GM23338 (cell line): ENCODE results near the gene PGAM4. TPM values are rescaled to one million over a fixed set of nuclear protein-coding genes. Genes with fewer than 3 reads are reported as not detected.

ENCODE experiments used
- ATAC-seq: fragments of 200-7000 bp; cut with Tn5 transposase; 3 replicates; pipeline ENCODE4 v1.9.1; 2020
- DNase-seq: peaks from one replicate; pipeline ENCODE4 v3.0.0-alpha.2; 2015; ENCODE audit warnings: low spot score
- H2AFZ ChIP-seq: fragments of 200-600 bp; sonication (generic); 2 replicates; pipeline ENCODE4 v1.8.0; 2016; ENCODE audit warnings: antibody characterized with exemption, mild to moderate bottlenecking, moderate library complexity
- H3F3A ChIP-seq: fragments of 200-600 bp; sonication (generic); replicated peaks from 2 replicates; pipeline ENCODE4 v1.8.0; 2017; ENCODE audit warnings: antibody characterized with exemption, mixed run types, low read depth
- H3K27ac ChIP-seq: fragments of 200-600 bp; sonication (generic); 2 replicates; pipeline ENCODE4 v1.6.1; 2016; ENCODE audit warnings: low read depth
- H3K27me3 ChIP-seq: fragments of 200-600 bp; sonication (generic); 2 replicates; pipeline ENCODE4 v1.8.0; 2016; ENCODE audit warnings: mild to moderate bottlenecking, mixed run types, moderate library complexity; ENCODE audit not compliant: insufficient read depth
- H3K36me3 ChIP-seq: fragments of 200-600 bp; sonication (generic); 2 replicates; pipeline ENCODE4 v1.8.0; 2016; ENCODE audit warnings: mild to moderate bottlenecking; ENCODE audit not compliant: insufficient read depth
- H3K4me1 ChIP-seq: fragments of 200-600 bp; sonication (generic); 2 replicates; pipeline ENCODE4 v1.8.0; 2016; ENCODE audit warnings: mild to moderate bottlenecking, moderate library complexity; ENCODE audit not compliant: insufficient read depth
- H3K4me2 ChIP-seq: fragments of 200-600 bp; sonication (generic); 2 replicates; pipeline ENCODE4 v1.7.1; 2017; ENCODE audit warnings: mixed run types
- H3K4me3 ChIP-seq: fragments of 200-600 bp; sonication (generic); 2 replicates; pipeline ENCODE4 v1.6.1; 2016; ENCODE audit warnings: mixed run types
- H3K79me2 ChIP-seq: fragments of 200-600 bp; sonication (generic); replicated peaks from 2 replicates; pipeline ENCODE4 v1.8.0; 2017; ENCODE audit warnings: mild to moderate bottlenecking; ENCODE audit not compliant: insufficient read depth
- H3K9me2 ChIP-seq: fragments of 200-600 bp; sonication (generic); 2 replicates; pipeline ENCODE4 v1.8.0; 2017; ENCODE audit not compliant: insufficient read depth
- H4K20me1 ChIP-seq: fragments of 200-600 bp; sonication (generic); replicated peaks from 2 replicates; pipeline ENCODE4 v1.8.0; 2017; ENCODE audit warnings: mild to moderate bottlenecking; ENCODE audit not compliant: insufficient read depth
- H3K27ac Mint-ChIP-seq: 2 replicates; pipeline ENCODE4 v1.8.0; 2020; ENCODE audit warnings: inconsistent platforms, mild to moderate bottlenecking, moderate library complexity, mixed read lengths
- H3K27me3 Mint-ChIP-seq: 3 replicates; pipeline ENCODE4 v1.8.0; 2022; ENCODE audit warnings: low read depth, mild to moderate bottlenecking, moderate library complexity, mixed read lengths, inconsistent platforms; ENCODE audit not compliant: insufficient read depth, poor library complexity
- H3K36me3 Mint-ChIP-seq: 3 replicates; pipeline ENCODE4 v1.8.0; 2021; ENCODE audit warnings: low read depth, mild to moderate bottlenecking, inconsistent platforms, moderate library complexity, mixed read lengths
- H3K4me1 Mint-ChIP-seq: 3 replicates; pipeline ENCODE4 v1.8.0; 2020; ENCODE audit warnings: mild to moderate bottlenecking, inconsistent platforms, mixed read lengths
- H3K4me3 Mint-ChIP-seq: 3 replicates; pipeline ENCODE4 v1.8.0; 2021; ENCODE audit warnings: moderate library complexity, mild to moderate bottlenecking, inconsistent platforms, mixed read lengths
- H3K9me3 Mint-ChIP-seq: 3 replicates; pipeline ENCODE4 v1.8.0; 2020; ENCODE audit warnings: moderate library complexity, mild to moderate bottlenecking, inconsistent platforms, mixed read lengths
- CREB1 ChIP-seq: fragments of 250-450 bp; sonication (Bioruptor Pico); IDR thresholded peaks from 2 replicates; pipeline ENCODE4 v1.5.0; 2020; ENCODE audit warnings: low read depth, mild to moderate bottlenecking, moderate library complexity
- CTCF ChIP-seq, 2 experiments: fragments of 200-600 bp in 1 of 2; sonication (generic) in 1 of 2; conservative IDR thresholded peaks; 2 replicates each; pipeline versions ENCODE4 v1.5.1 to v1.6.1; 2016 to 2017; ENCODE audit warnings: antibody characterized with exemption in 2 of 2, low read depth in 2 of 2, mild to moderate bottlenecking in 2 of 2, moderate library complexity in 1 of 2
- ETS1 ChIP-seq: IDR thresholded peaks from 2 replicates; pipeline ENCODE4 v1.6.1; 2016; ENCODE audit warnings: antibody characterized with exemption
- EZH2 ChIP-seq: fragments of 200-600 bp; sonication (generic); IDR thresholded peaks from one replicate; pipeline ENCODE4 v1.8.0; 2017; ENCODE audit warnings: antibody characterized with exemption, mild to moderate bottlenecking, low read depth; ENCODE audit not compliant: unreplicated experiment
- EZH2phosphoT487 ChIP-seq: fragments of 200-600 bp; sonication (generic); IDR thresholded peaks from one replicate; pipeline ENCODE4 v1.8.1; 2018; ENCODE audit warnings: antibody characterized with exemption; ENCODE audit not compliant: unreplicated experiment
- JUNB ChIP-seq: IDR thresholded peaks from one replicate; pipeline ENCODE4 v1.6.1; 2016; ENCODE audit warnings: antibody characterized with exemption; ENCODE audit not compliant: unreplicated experiment
- NANOG ChIP-seq: IDR thresholded peaks from 2 replicates; pipeline ENCODE4 v1.6.1; 2016; ENCODE audit warnings: antibody characterized with exemption, borderline replicate concordance
- POLR2AphosphoS5 ChIP-seq: IDR thresholded peaks from 2 replicates; pipeline ENCODE4 v1.6.1; 2016; ENCODE audit warnings: antibody characterized with exemption, low read depth
- REST ChIP-seq: IDR thresholded peaks from one replicate; pipeline ENCODE4 v1.6.1; 2018; ENCODE audit warnings: antibody characterized with exemption; ENCODE audit not compliant: unreplicated experiment
- STAT1 ChIP-seq: IDR thresholded peaks from one replicate; pipeline ENCODE4 v1.6.1; 2016; ENCODE audit warnings: antibody characterized with exemption; ENCODE audit not compliant: unreplicated experiment
- ZNF114 ChIP-seq: fragments of 250-450 bp; sonication (Bioruptor Pico); IDR thresholded peaks from 2 replicates; pipeline ENCODE4 v1.5.0; 2020; ENCODE audit warnings: mild to moderate bottlenecking, moderate library complexity
- ZNF331 ChIP-seq: fragments of 250-450 bp; sonication (Bioruptor Pico); IDR thresholded peaks from 2 replicates; pipeline ENCODE4 v1.5.0; 2020; ENCODE audit warnings: low read depth, mild to moderate bottlenecking, moderate library complexity
- ZNF462 ChIP-seq: fragments of 250-450 bp; sonication (Bioruptor Pico); IDR thresholded peaks from 2 replicates; pipeline ENCODE4 v1.5.0; 2020; ENCODE audit warnings: mild to moderate bottlenecking, moderate library complexity
- polyA plus RNA-seq: library from polyadenylated mRNA; unstranded; fragments of >200 nt; fragmentation: Nextera tagmentation; extraction: Ambion mirVana; gene quantifications from 2 replicates; pipeline ENCODE4 v1.2.1, GENCODE V29; 2016
- total RNA-seq: library from RNA; depleted of rRNA; stranded (reverse); fragments of >200 nt; shearing (Covaris generic); gene quantifications from 2 replicates; pipeline ENCODE4 v1.2.3, GENCODE V29; 2014

The PGAM4 gene
- total and polyA plus RNA-seq, 2 experiments from 2014 or later: 0.52 TPM; not detected in 1

GRCh38 chrX:77925764-77926163 lies 43.7 kb downstream of the PGAM4 start:
- Mint-ChIP-seq H3K4me3 (no peak overlapping the region), H3K9me3 (no peaks in the 10 kb centered on the region), H3K27me3 (no peaks in the 10 kb centered on the region), H3K4me1 (no peaks in the 10 kb centered on the region), H3K27ac (no peak overlapping the region), H3K36me3 (no peaks in the 10 kb centered on the region)
- H3K4me3 ChIP-seq: no peak overlapping the region
- ATAC-seq (no peak), DNase-seq (no peak)
- no peak overlapping the region for H3K27ac ChIP-seq
- no peak overlapping the region for H3K4me2 ChIP-seq
- H3K79me2 ChIP-seq: no peaks in the 10 kb centered on the region
- H3K36me3 ChIP-seq: no peaks in the 10 kb centered on the region
- H3K27me3 ChIP-seq: no peaks in the 10 kb centered on the region
- H3F3A ChIP-seq: no peaks in the 10 kb centered on the region
- H4K20me1 ChIP-seq: no peaks in the 10 kb centered on the region
- no peak overlapping the region for H2AFZ ChIP-seq
- TF ChIP-seq ZNF462 (CRISPR knock-in tag) (no peak), CTCF (conservative IDR thresholded peaks at IDR 0.05; ENCODE audit: low read depth in 2 of 2) (no peak), ZNF331 (no peak), EZH2phosphoT487 (no peak), REST (no peak), NANOG (no peak), ZNF114 (CRISPR knock-in tag) (no peak), STAT1 (no peak), JUNB (no peak), POLR2AphosphoS5 (no peak), CREB1 (CRISPR knock-in tag) (no peak), ETS1 (no peak), EZH2 (no peak)
- H3K4me1 ChIP-seq: no peaks in the 10 kb centered on the region
- H3K9me2 ChIP-seq: no peaks in the 10 kb centered on the region
